Measurements from ENCODE around the gene PRODH2. TPM values are rescaled to one million over a fixed set of nuclear protein-coding genes. Genes with fewer than 3 reads are reported as not detected.

The PRODH2 gene
- total RNA-seq, 1 donor from 2014 or later, result not detected

DNA sequence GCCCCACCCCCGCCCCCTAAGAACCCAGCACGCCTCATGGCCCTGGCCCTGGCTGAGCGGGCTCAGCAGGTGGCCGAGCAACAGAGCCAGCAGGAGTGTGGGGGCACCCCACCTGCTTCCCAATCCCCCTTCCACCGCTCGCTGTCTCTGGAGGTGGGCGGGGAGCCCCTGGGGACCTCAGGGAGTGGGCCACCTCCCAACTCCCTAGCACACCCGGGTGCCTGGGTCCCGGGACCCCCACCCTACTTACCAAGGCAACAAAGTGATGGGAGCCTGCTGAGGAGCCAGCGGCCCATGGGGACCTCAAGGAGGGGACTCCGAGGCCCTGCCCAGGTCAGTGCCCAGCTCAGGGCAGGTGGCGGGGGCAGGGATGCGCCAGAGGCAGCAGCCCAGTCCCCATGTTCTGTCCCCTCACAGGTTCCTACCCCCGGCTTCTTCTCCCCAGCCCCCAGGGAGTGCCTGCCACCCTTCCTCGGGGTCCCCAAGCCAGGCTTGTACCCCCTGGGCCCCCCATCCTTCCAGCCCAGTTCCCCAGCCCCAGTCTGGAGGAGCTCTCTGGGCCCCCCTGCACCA, 25.3 kb downstream of the PRODH2 start:
- DNase-seq, result no peak
- no peaks in the 10 kb centered on the region for H3K27me3 ChIP-seq

GRCh38 chr19:35786299-35787160, 26.1 kb downstream of the PRODH2 start:
- intact Hi-C loops (cut with DNase I), result no loop called here
- no peaks in the 10 kb centered on the region for H3K4me1 ChIP-seq
- no peaks in the 10 kb centered on the region for H3K36me3 ChIP-seq
- H3K27ac ChIP-seq, result no peak overlapping the region
- TF ChIP-seq, protein P1, sequence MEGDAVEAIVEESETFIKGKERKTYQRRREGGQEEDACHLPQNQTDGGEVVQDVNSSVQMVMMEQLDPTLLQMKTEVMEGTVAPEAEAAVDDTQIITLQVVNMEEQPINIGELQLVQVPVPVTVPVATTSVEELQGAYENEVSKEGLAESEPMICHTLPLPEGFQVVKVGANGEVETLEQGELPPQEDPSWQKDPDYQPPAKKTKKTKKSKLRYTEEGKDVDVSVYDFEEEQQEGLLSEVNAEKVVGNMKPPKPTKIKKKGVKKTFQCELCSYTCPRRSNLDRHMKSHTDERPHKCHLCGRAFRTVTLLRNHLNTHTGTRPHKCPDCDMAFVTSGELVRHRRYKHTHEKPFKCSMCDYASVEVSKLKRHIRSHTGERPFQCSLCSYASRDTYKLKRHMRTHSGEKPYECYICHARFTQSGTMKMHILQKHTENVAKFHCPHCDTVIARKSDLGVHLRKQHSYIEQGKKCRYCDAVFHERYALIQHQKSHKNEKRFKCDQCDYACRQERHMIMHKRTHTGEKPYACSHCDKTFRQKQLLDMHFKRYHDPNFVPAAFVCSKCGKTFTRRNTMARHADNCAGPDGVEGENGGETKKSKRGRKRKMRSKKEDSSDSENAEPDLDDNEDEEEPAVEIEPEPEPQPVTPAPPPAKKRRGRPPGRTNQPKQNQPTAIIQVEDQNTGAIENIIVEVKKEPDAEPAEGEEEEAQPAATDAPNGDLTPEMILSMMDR (IDR thresholded peaks at IDR 0.05), result no peak
- no peaks in the 10 kb centered on the region for H3K9me3 ChIP-seq
- no peak for ATAC-seq
- no peak for DNase-seq
- H3K4me3 ChIP-seq, result no peak overlapping the region
- no peaks in the 10 kb centered on the region for H3K27me3 ChIP-seq

More for the DNA sequence above, 25.3 kb downstream of the PRODH2 start:
- Histone ChIP-seq H3K27ac (no peak overlapping the region), H3K4me1 (no peaks in the 10 kb centered on the region), H3K4me3 (no peak overlapping the region), H3K36me3 (no peaks in the 10 kb centered on the region), H3K9me3 (no peaks in the 10 kb centered on the region)
- no peak for ATAC-seq
- intact Hi-C loops (cut with DNase I), result no loop called here
- TF ChIP-seq, protein P1 (IDR thresholded peaks at IDR 0.05), result no peak

DNA sequence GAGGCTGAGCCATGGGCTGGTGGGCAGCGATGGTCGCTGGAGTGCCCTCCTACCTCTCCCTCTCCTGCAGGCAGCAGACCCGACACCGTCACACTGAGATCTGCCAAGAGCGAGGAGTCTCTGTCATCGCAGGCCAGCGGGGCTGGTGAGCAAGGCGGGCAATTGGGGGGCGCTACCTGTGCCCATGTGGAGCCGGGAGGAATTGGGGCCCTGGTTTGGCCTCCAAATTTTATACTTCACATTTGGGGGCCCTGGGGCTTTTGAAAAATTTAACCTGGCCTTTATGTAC, 27.4 kb downstream of the PRODH2 start:
- ATAC-seq (no peak), DNase-seq (no peak)
- Histone ChIP-seq H3K27ac (no peak overlapping the region), H3K4me3 (no peak overlapping the region), H3K9me3 (no peaks in the 10 kb centered on the region), H3K4me1 (no peaks in the 10 kb centered on the region), H3K36me3 (no peaks in the 10 kb centered on the region), H3K27me3 (no peaks in the 10 kb centered on the region)
- TF ChIP-seq, protein P1 (IDR thresholded peaks at IDR 0.05), result no peak
- intact Hi-C loops (cut with DNase I), result no loop called here

DNA sequence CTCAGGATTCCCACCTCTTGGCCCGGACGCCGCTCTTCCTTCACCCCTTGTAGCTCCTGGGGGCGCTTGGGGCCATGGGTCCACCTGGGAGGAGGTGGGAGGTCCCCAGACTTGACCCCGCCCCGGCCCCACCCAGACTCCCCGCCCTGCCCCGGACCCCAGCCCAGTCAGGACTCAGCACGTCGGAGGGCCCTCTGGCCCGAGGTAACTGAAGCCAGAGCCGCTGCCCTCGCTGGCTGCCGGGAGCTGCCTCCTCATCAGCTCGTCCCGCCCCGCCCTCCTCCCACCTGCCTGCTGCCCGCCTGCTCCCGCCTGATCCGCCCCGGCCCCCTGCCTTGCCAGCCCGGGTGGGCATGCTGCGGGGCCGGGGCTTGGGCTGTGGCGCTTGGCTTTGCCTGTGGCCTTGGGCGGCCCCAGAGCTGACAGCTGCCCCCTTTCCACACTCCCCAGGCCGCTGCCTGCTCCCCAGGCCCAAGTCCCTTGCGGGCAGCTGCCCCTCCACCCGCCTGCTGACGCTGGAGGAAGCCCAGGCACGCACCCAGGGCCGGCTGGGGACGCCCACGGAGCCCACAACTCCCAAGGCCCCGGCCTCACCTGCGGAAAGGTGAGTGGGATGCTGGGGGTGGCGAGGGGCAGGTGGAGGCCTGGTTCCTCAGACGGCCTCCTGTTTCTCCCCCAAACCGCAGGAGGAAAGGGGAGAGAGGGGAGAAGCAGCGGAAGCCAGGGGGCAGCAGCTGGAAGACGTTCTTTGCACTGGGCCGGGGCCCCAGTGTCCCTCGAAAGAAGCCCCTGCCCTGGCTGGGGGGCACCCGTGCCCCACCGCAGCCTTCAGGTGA, 27.9 kb downstream of the PRODH2 start:
- no peaks in the 10 kb centered on the region for H3K9me3 ChIP-seq
- H3K4me1 ChIP-seq, result no peaks in the 10 kb centered on the region
- TF ChIP-seq, protein P1 (IDR thresholded peaks at IDR 0.05), result no peak
- ATAC-seq, result no peak
- no peak for DNase-seq
- no peak overlapping the region for H3K27ac ChIP-seq
- no peak overlapping the region for H3K4me3 ChIP-seq
- intact Hi-C loops (cut with DNase I), result no loop called here
- no peaks in the 10 kb centered on the region for H3K27me3 ChIP-seq
- H3K36me3 ChIP-seq, result no peaks in the 10 kb centered on the region

GRCh38 chr19:35783469-35784434, 28.9 kb downstream of the PRODH2 start:
- DNase-seq (no peak), ATAC-seq (no peak)
- TF ChIP-seq, protein P1 (IDR thresholded peaks at IDR 0.05), result no peak
- Histone ChIP-seq H3K9me3 (no peaks in the 10 kb centered on the region), H3K4me3 (no peak overlapping the region), H3K36me3 (no peaks in the 10 kb centered on the region), H3K27ac (no peak overlapping the region), H3K4me1 (no peaks in the 10 kb centered on the region), H3K27me3 (no peaks in the 10 kb centered on the region)
- intact Hi-C loops (cut with DNase I), result no loop called here

Data from upper lobe of right lung (tissue), 1 donor.